Vagina (tissue), 2 donors: ENCODE measurements around the gene SORCS2. TPM values are rescaled to one million over a fixed set of nuclear protein-coding genes. Genes with fewer than 3 reads are reported as not detected.

Experiments used
- DNase-seq, 2 donors: peaks; one replicate each; pipeline ENCODE4 v3.0.0-alpha.2; 2017; ENCODE audit errors: extremely low spot score in 2 of 2
- H3K27ac ChIP-seq: fragments of 200-600 bp; sonication (generic); one replicate; pipeline ENCODE4 v1.5.1; 2019
- H3K27me3 ChIP-seq: fragments of 200-600 bp; sonication (generic); one replicate; pipeline ENCODE4 v1.5.1; 2019
- H3K36me3 ChIP-seq, 2 donors: fragments of 200-600 bp; sonication (generic); one replicate each; pipeline ENCODE4 v1.5.1; 2017 to 2019
- H3K4me1 ChIP-seq: fragments of 200-600 bp; sonication (generic); one replicate; pipeline ENCODE4 v1.5.1; 2019
- H3K4me3 ChIP-seq, 2 donors: fragments of 200-600 bp; sonication (generic); 1 replicate in 1 of 2; 2 replicates in 1 of 2; pipeline ENCODE4 v1.5.1; 2016 to 2019
- H3K9me3 ChIP-seq: fragments of 200-600 bp; sonication (generic); one replicate; pipeline ENCODE4 v1.5.1; 2019
- CTCF ChIP-seq, 3 experiments: fragments of 450-650 bp in 2 of 3; fragments of 200-600 bp in 1 of 3; sonication (generic) in 1 of 3; IDR thresholded peaks; one replicate each; pipeline ENCODE4 v1.5.1; 2017 to 2019; ENCODE audit warnings: antibody characterized with exemption in 3 of 3, mild to moderate bottlenecking in 2 of 3, moderate library complexity in 2 of 3
- POLR2A ChIP-seq, 2 donors: fragments of 450-650 bp; IDR thresholded peaks; one replicate each; pipeline ENCODE4 v1.6.1; 2017; ENCODE audit warnings: antibody characterized with exemption in 2 of 2, mild to moderate bottlenecking in 2 of 2, moderate library complexity in 2 of 2
- POLR2AphosphoS5 ChIP-seq, 2 donors: sonication (generic); formaldehyde crosslinking; IDR thresholded peaks; one replicate each; pipeline ENCODE4 v1.9.0; 2017; ENCODE audit warnings: antibody characterized with exemption in 2 of 2, mild to moderate bottlenecking in 2 of 2, low read depth in 1 of 2; ENCODE audit not compliant: insufficient read depth in 1 of 2
- intact Hi-C: fragments of 100-400 bp; cut with DNase I; formaldehyde crosslinking; loops from one replicate; pipeline ENCODE4 v1.15.1; 2023
- total RNA-seq: library from RNA; depleted of rRNA; stranded (reverse); fragments of >200 nt; gene quantifications from one replicate; pipeline ENCODE4 v1.2.3, GENCODE V29; 2016

SORCS2 gene
- total RNA-seq, 1 donor from 2014 or later, result 5.4 TPM

- Histone ChIP-seq H3K4me1 (peaks cover 33% of the 10 kb centered on the region), H3K9me3 (no peaks in the 10 kb centered on the region), H3K27ac (peak overlapping the region; percentile 66), H3K27me3 (no peaks in the 10 kb centered on the region), H3K36me3 (no peaks in the 10 kb centered on the region), H3K4me3 (no peak overlapping the region)
- no peak for DNase-seq
- intact Hi-C loops, result no loop called here
- TF ChIP-seq CTCF (IDR thresholded peaks at IDR 0.05), result no peak
- TF ChIP-seq POLR2A (IDR thresholded peaks at IDR 0.05), result no peak
- no peak for TF ChIP-seq POLR2AphosphoS5 (IDR thresholded peaks at IDR 0.05; ENCODE audit: insufficient read depth in 1 of 2, low read depth in 1 of 2)
Observed at GRCh38 chr4:7238300-7238960, 46.1 kb downstream of the SORCS2 start.

GRCh38 chr4:7239101-7239820 is 46.9 kb downstream of the SORCS2 start:
- peaks cover 33% of the 10 kb centered on the region for H3K4me1 ChIP-seq
- intact Hi-C loops, result no loop called here
- TF ChIP-seq POLR2AphosphoS5 (IDR thresholded peaks at IDR 0.05; ENCODE audit: insufficient read depth in 1 of 2, low read depth in 1 of 2) (no peak), POLR2A (IDR thresholded peaks at IDR 0.05) (no peak), CTCF (IDR thresholded peaks at IDR 0.05) (no peak)
- no peaks in the 10 kb centered on the region for H3K9me3 ChIP-seq
- no peak overlapping the region for H3K4me3 ChIP-seq
- no peaks in the 10 kb centered on the region for H3K27me3 ChIP-seq
- DNase-seq, result no peak
- H3K36me3 ChIP-seq, result no peaks in the 10 kb centered on the region
- peak overlapping the region; percentile 66 for H3K27ac ChIP-seq

- DNase-seq, result no peak
- Histone ChIP-seq H3K4me1 (peaks cover 33% of the 10 kb centered on the region), H3K9me3 (no peaks in the 10 kb centered on the region), H3K36me3 (no peaks in the 10 kb centered on the region), H3K27me3 (no peaks in the 10 kb centered on the region), H3K27ac (peak overlapping the region; percentile 66), H3K4me3 (no peak overlapping the region)
- TF ChIP-seq POLR2A (IDR thresholded peaks at IDR 0.05), result no peak
- no peak for TF ChIP-seq POLR2AphosphoS5 (IDR thresholded peaks at IDR 0.05; ENCODE audit: insufficient read depth in 1 of 2, low read depth in 1 of 2)
- TF ChIP-seq CTCF (IDR thresholded peaks at IDR 0.05), result no peak
- intact Hi-C loops, result no loop called here
Observed at GRCh38 chr4:7239844-7240243, 47.5 kb downstream of the SORCS2 start.

- H3K36me3 ChIP-seq, result no peaks in the 10 kb centered on the region
- DNase-seq, result no peak
- no peaks in the 10 kb centered on the region for H3K9me3 ChIP-seq
- H3K27me3 ChIP-seq, result no peaks in the 10 kb centered on the region
- peaks cover 33% of the 10 kb centered on the region for H3K4me1 ChIP-seq
- intact Hi-C loops, result no loop called here
- H3K4me3 ChIP-seq, result no peak overlapping the region
- peak overlapping the region; percentile 66 for H3K27ac ChIP-seq
- TF ChIP-seq POLR2A (IDR thresholded peaks at IDR 0.05) (no peak), CTCF (IDR thresholded peaks at IDR 0.05) (no peak), POLR2AphosphoS5 (IDR thresholded peaks at IDR 0.05; ENCODE audit: insufficient read depth in 1 of 2, low read depth in 1 of 2) (no peak)
Observed at GRCh38 chr4:7240306-7240705, 48.0 kb downstream of the SORCS2 start.

- Histone ChIP-seq H3K27ac (no peak overlapping the region), H3K4me1 (peaks cover 31% of the 10 kb centered on the region), H3K36me3 (no peaks in the 10 kb centered on the region), H3K9me3 (no peaks in the 10 kb centered on the region), H3K4me3 (no peak overlapping the region), H3K27me3 (no peaks in the 10 kb centered on the region)
- no peak for DNase-seq
- intact Hi-C loops, result no loop called here
- TF ChIP-seq CTCF (IDR thresholded peaks at IDR 0.05) (no peak), POLR2A (IDR thresholded peaks at IDR 0.05) (no peak), POLR2AphosphoS5 (IDR thresholded peaks at IDR 0.05; ENCODE audit: insufficient read depth in 1 of 2, low read depth in 1 of 2) (no peak)
Observed at GRCh38 chr4:7241597-7242125, 49.3 kb downstream of the SORCS2 start.
